HEK293 (cell line): Measurements from ENCODE around the gene KIF13A.

Experiments used
- INSM2 ChIP-seq: fragments of 450-650 bp; formaldehyde crosslinking; IDR thresholded peaks from 2 replicates; pipeline ENCODE4 v1.5.1; 2016; ENCODE audit warnings: missing biosample characterization, missing genetic modification characterization
- PRDM2 ChIP-seq: fragments of 450-650 bp; formaldehyde crosslinking; IDR thresholded peaks from 2 replicates; pipeline ENCODE4 v1.5.1; 2016; ENCODE audit warnings: missing biosample characterization, missing genetic modification characterization, borderline replicate concordance
- SALL2 ChIP-seq: fragments of 450-650 bp; formaldehyde crosslinking; IDR thresholded peaks from 2 replicates; pipeline ENCODE4 v1.5.0; 2017; ENCODE audit warnings: missing biosample characterization, mild to moderate bottlenecking, missing genetic modification characterization, borderline replicate concordance
- ZBTB11 ChIP-seq: fragments of 450-650 bp; formaldehyde crosslinking; conservative IDR thresholded peaks from 2 replicates; pipeline ENCODE4 v1.5.1; 2016; ENCODE audit warnings: low read depth, missing biosample characterization, missing genetic modification characterization
- ZBTB7A ChIP-seq: fragments of 450-650 bp; formaldehyde crosslinking; IDR thresholded peaks from 2 replicates; pipeline ENCODE4 v1.5.1; 2016; ENCODE audit warnings: low read depth, missing biosample characterization, missing genetic modification characterization
- ZBTB8A ChIP-seq: fragments of 450-650 bp; formaldehyde crosslinking; IDR thresholded peaks from 2 replicates; pipeline ENCODE4 v1.5.1; 2016; ENCODE audit warnings: missing biosample characterization, missing genetic modification characterization
- ZFP69B ChIP-seq: fragments of 450-650 bp; formaldehyde crosslinking; IDR thresholded peaks from 2 replicates; pipeline ENCODE4 v1.5.1; 2016; ENCODE audit warnings: missing biosample characterization, missing genetic modification characterization
- ZNF10 ChIP-seq: fragments of 450-650 bp; formaldehyde crosslinking; IDR thresholded peaks from 2 replicates; pipeline ENCODE4 v1.5.1; 2017; ENCODE audit warnings: missing biosample characterization, missing genetic modification characterization
- ZNF121 ChIP-seq: fragments of 450-650 bp; formaldehyde crosslinking; IDR thresholded peaks from 2 replicates; pipeline ENCODE4 v1.5.1; 2016; ENCODE audit warnings: missing biosample characterization, missing genetic modification characterization
- ZNF138 ChIP-seq: fragments of 450-650 bp; formaldehyde crosslinking; IDR thresholded peaks from 2 replicates; pipeline ENCODE4 v1.5.1; 2016; ENCODE audit warnings: missing biosample characterization, missing genetic modification characterization, borderline replicate concordance
- ZNF18 ChIP-seq: fragments of 450-650 bp; formaldehyde crosslinking; IDR thresholded peaks from 2 replicates; pipeline ENCODE4 v1.5.1; 2016; ENCODE audit warnings: missing biosample characterization, missing genetic modification characterization
- ZNF184 ChIP-seq: fragments of 450-650 bp; IDR thresholded peaks from 2 replicates; pipeline ENCODE4 v1.5.1; 2018; ENCODE audit warnings: missing biosample characterization, mild to moderate bottlenecking, missing genetic modification characterization
- ZNF23 ChIP-seq: fragments of 450-650 bp; formaldehyde crosslinking; IDR thresholded peaks from 2 replicates; pipeline ENCODE4 v1.5.1; 2016; ENCODE audit warnings: missing biosample characterization, missing genetic modification characterization, borderline replicate concordance
- ZNF280C ChIP-seq: fragments of 450-650 bp; formaldehyde crosslinking; IDR thresholded peaks from 2 replicates; pipeline ENCODE4 v1.5.1; 2016; ENCODE audit warnings: missing biosample characterization, missing genetic modification characterization
- ZNF292 ChIP-seq: fragments of 450-650 bp; formaldehyde crosslinking; IDR thresholded peaks from 2 replicates; pipeline ENCODE4 v1.5.1; 2016; ENCODE audit warnings: low read depth, missing biosample characterization, missing genetic modification characterization, borderline replicate concordance
- ZNF37A ChIP-seq: fragments of 450-650 bp; IDR thresholded peaks from 2 replicates; pipeline ENCODE4 v1.5.1; 2018; ENCODE audit warnings: missing biosample characterization, missing genetic modification characterization
- ZNF416 ChIP-seq: fragments of 450-650 bp; formaldehyde crosslinking; IDR thresholded peaks from 2 replicates; pipeline ENCODE4 v1.5.1; 2016; ENCODE audit warnings: missing biosample characterization, missing genetic modification characterization
- ZNF473 ChIP-seq: fragments of 450-650 bp; formaldehyde crosslinking; IDR thresholded peaks from 2 replicates; pipeline ENCODE4 v1.5.1; 2017; ENCODE audit warnings: missing biosample characterization, missing genetic modification characterization
- ZNF521 ChIP-seq: fragments of 450-650 bp; formaldehyde crosslinking; IDR thresholded peaks from 2 replicates; pipeline ENCODE4 v1.5.1; 2017; ENCODE audit warnings: missing biosample characterization, mild to moderate bottlenecking, missing genetic modification characterization
- ZNF555 ChIP-seq: fragments of 450-650 bp; formaldehyde crosslinking; conservative IDR thresholded peaks from 2 replicates; pipeline ENCODE4 v1.5.1; 2017; ENCODE audit warnings: missing biosample characterization, mild to moderate bottlenecking, missing genetic modification characterization, inconsistent platforms
- ZNF610 ChIP-seq: fragments of 450-650 bp; formaldehyde crosslinking; IDR thresholded peaks from 2 replicates; pipeline ENCODE4 v1.5.1; 2016; ENCODE audit warnings: missing biosample characterization, missing genetic modification characterization, borderline replicate concordance
- ZNF626 ChIP-seq: fragments of 450-650 bp; sonication (Bioruptor Pico); formaldehyde crosslinking; IDR thresholded peaks from 2 replicates; pipeline ENCODE4 v1.5.1; 2018; ENCODE audit warnings: missing biosample characterization, missing genetic modification characterization, inconsistent platforms
- ZNF664 ChIP-seq: fragments of 450-650 bp; formaldehyde crosslinking; IDR thresholded peaks from 2 replicates; pipeline ENCODE4 v1.5.1; 2016; ENCODE audit warnings: missing biosample characterization, missing genetic modification characterization
- ZNF791 ChIP-seq: fragments of 450-650 bp; formaldehyde crosslinking; IDR thresholded peaks from 2 replicates; pipeline ENCODE4 v1.5.1; 2016; ENCODE audit warnings: missing biosample characterization, missing genetic modification characterization
- ZNF837 ChIP-seq: fragments of 450-650 bp; formaldehyde crosslinking; IDR thresholded peaks from 2 replicates; pipeline ENCODE4 v1.5.1; 2016; ENCODE audit warnings: missing biosample characterization, missing genetic modification characterization

The KIF13A gene

GRCh38 chr6:17719323-17720041 lies 268.0 kb downstream of the KIF13A start (continued):
- no peak for TF ChIP-seq ZNF280C (tag by site-specific recombination)
- no peak for TF ChIP-seq ZNF837 (tag by site-specific recombination)
- no peak for TF ChIP-seq ZNF791
- no peak for TF ChIP-seq ZNF138 (tag by site-specific recombination)
- TF ChIP-seq ZFP69B (tag by site-specific recombination), result no peak
- TF ChIP-seq ZNF473 (tag by site-specific recombination), result no peak
- TF ChIP-seq ZNF416 (tag by site-specific recombination), result no peak
- TF ChIP-seq ZNF555 (tag by site-specific recombination), result peak; percentile 43
- no peak for TF ChIP-seq ZNF184 (tag by site-specific recombination)
- TF ChIP-seq ZNF23 (tag by site-specific recombination), result no peak
- TF ChIP-seq PRDM2 (tag by site-specific recombination), result no peak
- TF ChIP-seq SALL2, result no peak
- no peak for TF ChIP-seq ZNF292 (tag by site-specific recombination)
- no peak for TF ChIP-seq ZNF37A (tag by site-specific recombination)
- TF ChIP-seq ZBTB8A (tag by site-specific recombination), result 0 out of 2 replicates have a peak, but pooled peaks have one; percentile 42
- no peak for TF ChIP-seq ZNF10 (tag by site-specific recombination)
- no peak for TF ChIP-seq INSM2 (tag by site-specific recombination)
- TF ChIP-seq ZBTB11 (tag by site-specific recombination), result peak; percentile 34; the same call in 1 of the 2 replicates
- TF ChIP-seq ZNF626 (tag by site-specific recombination), result no peak
- TF ChIP-seq ZBTB7A (tag by site-specific recombination), result no peak
- TF ChIP-seq ZNF610 (tag by site-specific recombination), result no peak
- no peak for TF ChIP-seq ZNF664 (tag by site-specific recombination)
- TF ChIP-seq ZNF18 (tag by site-specific recombination), result no peak
- no peak for TF ChIP-seq ZNF521 (tag by site-specific recombination)
- TF ChIP-seq ZNF121 (tag by site-specific recombination), result no peak
